ENCODE data around the gene NSRP1.

GRCh38 chr17:30226878-30227277, 110.3 kb downstream of the NSRP1 start:
- no peak for TF ChIP-seq CTCF (IDR thresholded peaks at IDR 0.05; ENCODE audit: control extremely low read depth in 1 of 3, insufficient read depth in 1 of 3, low read depth in 1 of 3, low read length in 3 of 3)
- no peak for TF ChIP-seq GABPA (IDR thresholded peaks at IDR 0.05; ENCODE audit: borderline replicate concordance, insufficient read depth, low read length)
- no peak for TF ChIP-seq EZH2 (IDR thresholded peaks at IDR 0.05; ENCODE audit: low read depth, low read length, severe bottlenecking)
- TF ChIP-seq ZNF274 (IDR thresholded peaks at IDR 0.05; ENCODE audit: borderline replicate concordance, extremely low read depth, low read length) = no peak
- no peak for TF ChIP-seq TAF1 (IDR thresholded peaks at IDR 0.05; ENCODE audit: low read depth, low read length)
- no peak for TF ChIP-seq CEBPB (IDR thresholded peaks at IDR 0.05; ENCODE audit: low read depth, low read length)
- no peak for TF ChIP-seq SRF (IDR thresholded peaks at IDR 0.05; ENCODE audit: low read depth, low read length)
- no peak for TF ChIP-seq JUN (IDR thresholded peaks at IDR 0.05; ENCODE audit: low read depth, low read length)
- TF ChIP-seq RAD21 (IDR thresholded peaks at IDR 0.05 in 1 of 2, conservative IDR thresholded peaks at IDR 0.05 in 1 of 2; ENCODE audit: low read depth in 2 of 2, low read length in 2 of 2) = no peak
